Measurements from ENCODE around the gene ITGAL. TPM values are rescaled to one million over a fixed set of nuclear protein-coding genes. Genes with fewer than 3 reads are reported as not detected.

The ITGAL gene
- total and polyA plus RNA-seq, 2 of the 13 experiments (the other 11 are each of a cell fraction or from before 2014, with no cell fraction given): 0.86 to 1.2 TPM

DNA sequence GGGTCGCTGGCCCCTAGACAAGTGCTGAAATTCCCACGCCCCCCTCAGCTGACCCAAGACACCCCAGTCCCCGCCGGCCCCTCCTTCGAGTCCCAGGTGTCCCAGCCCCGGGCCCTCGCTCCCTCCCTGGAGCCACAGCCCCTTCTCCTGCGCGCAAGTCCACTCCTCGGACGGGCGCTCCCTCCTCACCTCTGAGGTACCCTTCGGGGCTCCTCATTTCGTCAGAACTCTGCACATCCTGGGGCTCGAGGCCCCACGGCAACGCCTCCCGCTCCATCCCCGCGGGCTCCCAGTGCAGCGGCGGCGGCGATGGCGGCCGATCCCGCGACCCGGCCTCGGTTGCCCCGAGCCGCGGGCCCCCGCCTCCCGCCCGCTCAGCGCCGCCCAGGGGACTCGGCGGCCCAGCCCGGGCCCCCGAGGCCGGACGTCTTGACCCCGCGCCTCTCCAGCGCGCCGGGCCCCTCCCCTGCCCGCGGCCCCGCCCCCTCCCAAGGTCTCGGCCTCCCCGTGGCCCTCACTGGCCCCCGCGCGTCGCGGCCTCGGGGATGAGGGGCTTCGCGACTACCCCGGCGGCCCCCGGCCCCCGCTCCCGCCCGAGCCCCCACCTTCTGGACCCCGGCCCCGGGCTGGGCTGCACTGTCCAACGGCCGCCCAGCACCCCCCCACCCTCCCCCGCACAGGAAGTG, 53.7 kb downstream of the ITGAL start, which contains the start of gene ZNF768 (continued):
- TF ChIP-seq, protein P1, sequence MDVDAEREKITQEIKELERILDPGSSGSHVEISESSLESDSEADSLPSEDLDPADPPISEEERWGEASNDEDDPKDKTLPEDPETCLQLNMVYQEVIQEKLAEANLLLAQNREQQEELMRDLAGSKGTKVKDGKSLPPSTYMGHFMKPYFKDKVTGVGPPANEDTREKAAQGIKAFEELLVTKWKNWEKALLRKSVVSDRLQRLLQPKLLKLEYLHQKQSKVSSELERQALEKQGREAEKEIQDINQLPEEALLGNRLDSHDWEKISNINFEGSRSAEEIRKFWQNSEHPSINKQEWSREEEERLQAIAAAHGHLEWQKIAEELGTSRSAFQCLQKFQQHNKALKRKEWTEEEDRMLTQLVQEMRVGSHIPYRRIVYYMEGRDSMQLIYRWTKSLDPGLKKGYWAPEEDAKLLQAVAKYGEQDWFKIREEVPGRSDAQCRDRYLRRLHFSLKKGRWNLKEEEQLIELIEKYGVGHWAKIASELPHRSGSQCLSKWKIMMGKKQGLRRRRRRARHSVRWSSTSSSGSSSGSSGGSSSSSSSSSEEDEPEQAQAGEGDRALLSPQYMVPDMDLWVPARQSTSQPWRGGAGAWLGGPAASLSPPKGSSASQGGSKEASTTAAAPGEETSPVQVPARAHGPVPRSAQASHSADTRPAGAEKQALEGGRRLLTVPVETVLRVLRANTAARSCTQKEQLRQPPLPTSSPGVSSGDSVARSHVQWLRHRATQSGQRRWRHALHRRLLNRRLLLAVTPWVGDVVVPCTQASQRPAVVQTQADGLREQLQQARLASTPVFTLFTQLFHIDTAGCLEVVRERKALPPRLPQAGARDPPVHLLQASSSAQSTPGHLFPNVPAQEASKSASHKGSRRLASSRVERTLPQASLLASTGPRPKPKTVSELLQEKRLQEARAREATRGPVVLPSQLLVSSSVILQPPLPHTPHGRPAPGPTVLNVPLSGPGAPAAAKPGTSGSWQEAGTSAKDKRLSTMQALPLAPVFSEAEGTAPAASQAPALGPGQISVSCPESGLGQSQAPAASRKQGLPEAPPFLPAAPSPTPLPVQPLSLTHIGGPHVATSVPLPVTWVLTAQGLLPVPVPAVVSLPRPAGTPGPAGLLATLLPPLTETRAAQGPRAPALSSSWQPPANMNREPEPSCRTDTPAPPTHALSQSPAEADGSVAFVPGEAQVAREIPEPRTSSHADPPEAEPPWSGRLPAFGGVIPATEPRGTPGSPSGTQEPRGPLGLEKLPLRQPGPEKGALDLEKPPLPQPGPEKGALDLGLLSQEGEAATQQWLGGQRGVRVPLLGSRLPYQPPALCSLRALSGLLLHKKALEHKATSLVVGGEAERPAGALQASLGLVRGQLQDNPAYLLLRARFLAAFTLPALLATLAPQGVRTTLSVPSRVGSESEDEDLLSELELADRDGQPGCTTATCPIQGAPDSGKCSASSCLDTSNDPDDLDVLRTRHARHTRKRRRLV (CRISPR knock-in tag; IDR thresholded peaks at IDR 0.05): no peak
- TF ChIP-seq SRY (CRISPR knock-in tag; IDR thresholded peaks at IDR 0.05) (peak; percentile 45), CCDC6 (CRISPR knock-in tag; IDR thresholded peaks at IDR 0.05) (peak; percentile 35; the same call in 1 of the 2 replicates), SNAPC2 (CRISPR knock-in tag; IDR thresholded peaks at IDR 0.05) (0 out of 2 replicates have a peak, but pooled peaks have one; percentile 10), NONO (IDR thresholded peaks at IDR 0.05) (no peak), NONO (CRISPR knock-in tag; conservative IDR thresholded peaks at IDR 0.05) (peak; percentile 14; the same call in 1 of the 2 replicates), ZFY (CRISPR knock-in tag; IDR thresholded peaks at IDR 0.05) (peak; percentile 42; the same call in 1 of the 2 replicates), PHF20 (CRISPR knock-in tag; IDR thresholded peaks at IDR 0.05) (0 out of 2 replicates have a peak, but pooled peaks have one; percentile 6), ZNF441 (CRISPR knock-in tag; IDR thresholded peaks at IDR 0.05; ENCODE audit: borderline replicate concordance) (peak; percentile 40; the same call in 1 of the 2 replicates), IRX3 (CRISPR knock-in tag; IDR thresholded peaks at IDR 0.05; ENCODE audit: borderline replicate concordance, low read depth) (peak; percentile 47; the same call in 1 of the 2 replicates), ZNF772 (CRISPR knock-in tag; IDR thresholded peaks at IDR 0.05) (0 out of 2 replicates have a peak, but pooled peaks have one; percentile 8), RAD21 (CRISPR knock-in tag; IDR thresholded peaks at IDR 0.05) (no peak; the same call in 1 of the 2 replicates), GABPB1 (CRISPR knock-in tag; IDR thresholded peaks at IDR 0.05) (peak; percentile 72; the same call in 1 of the 2 replicates)
- TF ChIP-seq, protein P2, sequence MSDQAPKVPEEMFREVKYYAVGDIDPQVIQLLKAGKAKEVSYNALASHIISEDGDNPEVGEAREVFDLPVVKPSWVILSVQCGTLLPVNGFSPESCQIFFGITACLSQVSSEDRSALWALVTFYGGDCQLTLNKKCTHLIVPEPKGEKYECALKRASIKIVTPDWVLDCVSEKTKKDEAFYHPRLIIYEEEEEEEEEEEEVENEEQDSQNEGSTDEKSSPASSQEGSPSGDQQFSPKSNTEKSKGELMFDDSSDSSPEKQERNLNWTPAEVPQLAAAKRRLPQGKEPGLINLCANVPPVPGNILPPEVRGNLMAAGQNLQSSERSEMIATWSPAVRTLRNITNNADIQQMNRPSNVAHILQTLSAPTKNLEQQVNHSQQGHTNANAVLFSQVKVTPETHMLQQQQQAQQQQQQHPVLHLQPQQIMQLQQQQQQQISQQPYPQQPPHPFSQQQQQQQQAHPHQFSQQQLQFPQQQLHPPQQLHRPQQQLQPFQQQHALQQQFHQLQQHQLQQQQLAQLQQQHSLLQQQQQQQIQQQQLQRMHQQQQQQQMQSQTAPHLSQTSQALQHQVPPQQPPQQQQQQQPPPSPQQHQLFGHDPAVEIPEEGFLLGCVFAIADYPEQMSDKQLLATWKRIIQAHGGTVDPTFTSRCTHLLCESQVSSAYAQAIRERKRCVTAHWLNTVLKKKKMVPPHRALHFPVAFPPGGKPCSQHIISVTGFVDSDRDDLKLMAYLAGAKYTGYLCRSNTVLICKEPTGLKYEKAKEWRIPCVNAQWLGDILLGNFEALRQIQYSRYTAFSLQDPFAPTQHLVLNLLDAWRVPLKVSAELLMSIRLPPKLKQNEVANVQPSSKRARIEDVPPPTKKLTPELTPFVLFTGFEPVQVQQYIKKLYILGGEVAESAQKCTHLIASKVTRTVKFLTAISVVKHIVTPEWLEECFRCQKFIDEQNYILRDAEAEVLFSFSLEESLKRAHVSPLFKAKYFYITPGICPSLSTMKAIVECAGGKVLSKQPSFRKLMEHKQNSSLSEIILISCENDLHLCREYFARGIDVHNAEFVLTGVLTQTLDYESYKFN (CRISPR knock-in tag; conservative IDR thresholded peaks at IDR 0.05): peak; percentile 28
- TF ChIP-seq, protein P3, sequence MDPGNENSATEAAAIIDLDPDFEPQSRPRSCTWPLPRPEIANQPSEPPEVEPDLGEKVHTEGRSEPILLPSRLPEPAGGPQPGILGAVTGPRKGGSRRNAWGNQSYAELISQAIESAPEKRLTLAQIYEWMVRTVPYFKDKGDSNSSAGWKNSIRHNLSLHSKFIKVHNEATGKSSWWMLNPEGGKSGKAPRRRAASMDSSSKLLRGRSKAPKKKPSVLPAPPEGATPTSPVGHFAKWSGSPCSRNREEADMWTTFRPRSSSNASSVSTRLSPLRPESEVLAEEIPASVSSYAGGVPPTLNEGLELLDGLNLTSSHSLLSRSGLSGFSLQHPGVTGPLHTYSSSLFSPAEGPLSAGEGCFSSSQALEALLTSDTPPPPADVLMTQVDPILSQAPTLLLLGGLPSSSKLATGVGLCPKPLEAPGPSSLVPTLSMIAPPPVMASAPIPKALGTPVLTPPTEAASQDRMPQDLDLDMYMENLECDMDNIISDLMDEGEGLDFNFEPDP (CRISPR knock-in tag; conservative IDR thresholded peaks at IDR 0.05): no peak
- TF ChIP-seq, protein P4, sequence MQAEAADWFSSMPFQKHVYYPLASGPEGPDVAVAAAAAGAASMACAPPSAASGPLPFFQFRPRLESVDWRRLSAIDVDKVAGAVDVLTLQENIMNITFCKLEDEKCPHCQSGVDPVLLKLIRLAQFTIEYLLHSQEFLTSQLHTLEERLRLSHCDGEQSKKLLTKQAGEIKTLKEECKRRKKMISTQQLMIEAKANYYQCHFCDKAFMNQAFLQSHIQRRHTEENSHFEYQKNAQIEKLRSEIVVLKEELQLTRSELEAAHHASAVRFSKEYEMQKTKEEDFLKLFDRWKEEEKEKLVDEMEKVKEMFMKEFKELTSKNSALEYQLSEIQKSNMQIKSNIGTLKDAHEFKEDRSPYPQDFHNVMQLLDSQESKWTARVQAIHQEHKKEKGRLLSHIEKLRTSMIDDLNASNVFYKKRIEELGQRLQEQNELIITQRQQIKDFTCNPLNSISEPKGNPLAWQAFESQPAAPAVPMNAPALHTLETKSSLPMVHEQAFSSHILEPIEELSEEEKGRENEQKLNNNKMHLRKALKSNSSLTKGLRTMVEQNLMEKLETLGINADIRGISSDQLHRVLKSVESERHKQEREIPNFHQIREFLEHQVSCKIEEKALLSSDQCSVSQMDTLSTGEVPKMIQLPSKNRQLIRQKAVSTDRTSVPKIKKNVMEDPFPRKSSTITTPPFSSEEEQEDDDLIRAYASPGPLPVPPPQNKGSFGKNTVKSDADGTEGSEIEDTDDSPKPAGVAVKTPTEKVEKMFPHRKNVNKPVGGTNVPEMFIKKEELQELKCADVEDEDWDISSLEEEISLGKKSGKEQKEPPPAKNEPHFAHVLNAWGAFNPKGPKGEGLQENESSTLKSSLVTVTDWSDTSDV (CRISPR knock-in tag; IDR thresholded peaks at IDR 0.05): peak; percentile 55; the same call in 1 of the 2 replicates
